GM21528 (cell line): ENCODE data around the gene MAP3K20.
"Not testable (repeated sequence)": the region's sequence is repeated elsewhere in the genome, so short reads cannot be mapped to it uniquely, and the experiment has no call there.

Source experiments
- ATAC-seq: cut with Tn5 transposase; IDR thresholded peaks from one replicate; pipeline ENCODE4 v1.9.1; 2021; ENCODE audit warnings: mild to moderate bottlenecking, moderate library complexity; ENCODE audit not compliant: unreplicated experiment, low FRiP score

MAP3K20 gene

GRCh38 chr2:173151671-173152401, 76.2 kb downstream of the MAP3K20 start:
- no peak for ATAC-seq

GRCh38 chr2:173153301-173153885, 77.7 kb downstream of the MAP3K20 start:
- no peak for ATAC-seq

GRCh38 chr2:173157676-173158293, 82.1 kb downstream of the MAP3K20 start:
- no peak for ATAC-seq

GRCh38 chr2:173159791-173160463, 84.3 kb downstream of the MAP3K20 start:
- no peak for ATAC-seq

GRCh38 chr2:173160618-173161017, 85.0 kb downstream of the MAP3K20 start:
- ATAC-seq: no peak

- no peak for ATAC-seq
These were observed 85.4 kb downstream of the MAP3K20 start for GRCh38 chr2:173161040-173161439.

- no peak for ATAC-seq
These were observed 85.9 kb downstream of the MAP3K20 start for GRCh38 chr2:173161507-173161906.

GRCh38 chr2:173163357-173163756, 87.7 kb downstream of the MAP3K20 start:
- not testable (repeated sequence) for ATAC-seq

- no peak for ATAC-seq
These were observed 88.8 kb downstream of the MAP3K20 start for GRCh38 chr2:173164396-173164795.

- ATAC-seq: no peak
These were observed 90.0 kb downstream of the MAP3K20 start for GRCh38 chr2:173165443-173166238.

- no peak for ATAC-seq
These were observed 95.7 kb downstream of the MAP3K20 start for GRCh38 chr2:173171321-173171720.

- no peak for ATAC-seq
These were observed 96.4 kb downstream of the MAP3K20 start for GRCh38 chr2:173171924-173172643.

- not testable (repeated sequence) for ATAC-seq
These were observed 98.7 kb downstream of the MAP3K20 start for GRCh38 chr2:173174339-173174738.

GRCh38 chr2:173175222-173175621, 99.6 kb downstream of the MAP3K20 start:
- no peak for ATAC-seq

GRCh38 chr2:173181982-173182381, 106.3 kb downstream of the MAP3K20 start:
- ATAC-seq: no peak

- no peak for ATAC-seq
These were observed 108.7 kb downstream of the MAP3K20 start for GRCh38 chr2:173184031-173185004.

- no peak for ATAC-seq
These were observed 109.8 kb downstream of the MAP3K20 start for GRCh38 chr2:173185437-173185836.

GRCh38 chr2:173187941-173188788, 112.5 kb downstream of the MAP3K20 start:
- ATAC-seq: no peak
